Stimulated activated naive CD8-positive, alpha-beta T cell treated with anti-CD3 and anti-CD28 coated beads, Interleukin-15, amount 100 ng/mL, for 72 hours (primary cell): ENCODE data around the gene EAPP.
"Not testable (repeated sequence)": the region's sequence is repeated elsewhere in the genome, so short reads cannot be mapped to it uniquely, and the experiment has no call there.

ENCODE experiments used
- ATAC-seq: fragments of 150-1000 bp; cut with Tn5 transposase; 2 replicates; pipeline ENCODE4 v1.10.0; 2021; ENCODE audit warnings: mild to moderate bottlenecking, moderate library complexity
- DNase-seq, 2 donors: peaks; one replicate each; pipeline ENCODE4 v3.0.0; 2021 to 2022
- H3K27ac Mint-ChIP-seq, 2 donors: one replicate each; pipeline ENCODE4 v1.8.0; 2022; ENCODE audit warnings: mild to moderate bottlenecking in 2 of 2, mixed read lengths in 2 of 2, moderate library complexity in 2 of 2
- H3K27me3 Mint-ChIP-seq: one replicate; pipeline ENCODE4 v1.8.0; 2022; ENCODE audit warnings: mixed read lengths
- H3K4me1 Mint-ChIP-seq: one replicate; pipeline ENCODE4 v1.8.0; 2022; ENCODE audit warnings: mild to moderate bottlenecking, mixed read lengths
- H3K4me3 Mint-ChIP-seq, 2 donors: one replicate each; pipeline ENCODE4 v1.8.0; 2022; ENCODE audit warnings: mild to moderate bottlenecking in 2 of 2, mixed read lengths in 2 of 2, moderate library complexity in 1 of 2
- H3K9me3 Mint-ChIP-seq, 2 donors: one replicate each; pipeline ENCODE4 v1.8.0; 2022; ENCODE audit warnings: mixed read lengths in 2 of 2

Gene EAPP

GRCh38 chr14:34539407-34540180, at the start of gene EAPP:
Gene EAPP (minus strand): TSS chr14:34539701. CDS start chr14:34539628, 73 bp downstream.
- peak within 1 kb of the TSS; percentile 99 for H3K4me3 Mint-ChIP-seq
- peak within 1 kb of the TSS; percentile 99 to 100 for H3K27ac Mint-ChIP-seq
- H3K9me3 Mint-ChIP-seq = peaks cover 0 to 4% of the 10 kb centered on the region in 2 donors
- no peaks in the 10 kb centered on the region for H3K27me3 Mint-ChIP-seq
- H3K4me1 Mint-ChIP-seq = peaks cover 31% of the 10 kb centered on the region
- ATAC-seq = peak; percentile 100
- DNase-seq = peak; percentile 92 to 96

GRCh38 chr14:34583525-34583924, 44.0 kb upstream of the EAPP start:
- ATAC-seq (no peak), DNase-seq (no peak)
- no peaks in the 10 kb centered on the region for H3K27me3 Mint-ChIP-seq
- H3K27ac Mint-ChIP-seq = no peak overlapping the region
- H3K4me1 Mint-ChIP-seq = no peaks in the 10 kb centered on the region
- no peak overlapping the region for H3K4me3 Mint-ChIP-seq
- H3K9me3 Mint-ChIP-seq = no peaks in the 10 kb centered on the region

GRCh38 chr14:34582117-34582680, 42.7 kb upstream of the EAPP start:
- DNase-seq (no peak), ATAC-seq (no peak)
- Mint-ChIP-seq H3K4me1 (no peaks in the 10 kb centered on the region), H3K27ac (no peak overlapping the region), H3K27me3 (no peaks in the 10 kb centered on the region), H3K4me3 (no peak overlapping the region), H3K9me3 (no peaks in the 10 kb centered on the region)

- Mint-ChIP-seq H3K4me3 (no peak overlapping the region), H3K27me3 (no peaks in the 10 kb centered on the region), H3K9me3 (no peaks in the 10 kb centered on the region), H3K27ac (peak overlapping the region in 1 of 2 donors; percentile 42), H3K4me1 (no peaks in the 10 kb centered on the region)
- DNase-seq (no peak), ATAC-seq (no peak)
These were observed 40.9 kb upstream of the EAPP start for GRCh38 chr14:34580381-34580780.

GRCh38 chr14:34571771-34572170, 32.3 kb upstream of the EAPP start:
- H3K27ac Mint-ChIP-seq = no peak overlapping the region
- H3K27me3 Mint-ChIP-seq = no peaks in the 10 kb centered on the region
- DNase-seq = no peak
- H3K4me3 Mint-ChIP-seq = no peak overlapping the region
- no peak for ATAC-seq
- no peaks in the 10 kb centered on the region for H3K4me1 Mint-ChIP-seq
- H3K9me3 Mint-ChIP-seq = no peaks in the 10 kb centered on the region

- Mint-ChIP-seq H3K4me1 (no peaks in the 10 kb centered on the region), H3K9me3 (no peaks in the 10 kb centered on the region), H3K27ac (no peak overlapping the region), H3K27me3 (no peaks in the 10 kb centered on the region), H3K4me3 (no peak overlapping the region)
- no peak for DNase-seq
- ATAC-seq = no peak
These were observed 30.2 kb upstream of the EAPP start for GRCh38 chr14:34569750-34570149.

- H3K27me3 Mint-ChIP-seq = no peaks in the 10 kb centered on the region
- H3K4me3 Mint-ChIP-seq = no peak overlapping the region
- peak overlapping the region in 1 of 2 donors; percentile 6 for H3K27ac Mint-ChIP-seq
- ATAC-seq (no peak), DNase-seq (no peak)
- H3K9me3 Mint-ChIP-seq = no peaks in the 10 kb centered on the region
- no peaks in the 10 kb centered on the region for H3K4me1 Mint-ChIP-seq
These were observed 29.3 kb upstream of the EAPP start for GRCh38 chr14:34568803-34569202.

GRCh38 chr14:34562776-34563150, 23.3 kb upstream of the EAPP start:
- Mint-ChIP-seq H3K4me3 (no peak overlapping the region), H3K27ac (no peak overlapping the region), H3K27me3 (no peaks in the 10 kb centered on the region), H3K9me3 (no peaks in the 10 kb centered on the region), H3K4me1 (no peaks in the 10 kb centered on the region)
- no peak for DNase-seq
- ATAC-seq = no peak

- DNase-seq, H3K9me3 Mint-ChIP-seq, H3K4me3 Mint-ChIP-seq, H3K27me3 Mint-ChIP-seq, H3K4me1 Mint-ChIP-seq, ATAC-seq, H3K27ac Mint-ChIP-seq: not testable (repeated sequence)
These were observed 22.7 kb upstream of the EAPP start for GRCh38 chr14:34562037-34562775.

- not testable (repeated sequence) for H3K4me3 Mint-ChIP-seq, H3K27ac Mint-ChIP-seq
- peaks cover 17% of the 10 kb centered on the region for H3K4me1 Mint-ChIP-seq
These were observed 17.0 kb upstream of the EAPP start for GRCh38 chr14:34556498-34556829.

GRCh38 chr14:34555583-34556497, 16.3 kb upstream of the EAPP start:
- H3K27me3 Mint-ChIP-seq, DNase-seq, H3K27ac Mint-ChIP-seq, H3K4me3 Mint-ChIP-seq, H3K9me3 Mint-ChIP-seq: not testable (repeated sequence)
- ATAC-seq = peak; percentile 87
- peaks cover 23% of the 10 kb centered on the region for H3K4me1 Mint-ChIP-seq

More at GRCh38 chr14:34556498-34556829, 17.0 kb upstream of the EAPP start:
- not testable (repeated sequence) for H3K9me3 Mint-ChIP-seq, DNase-seq, H3K27me3 Mint-ChIP-seq
- ATAC-seq = peak; percentile 70

- ATAC-seq = no peak
- Mint-ChIP-seq H3K27me3 (no peaks in the 10 kb centered on the region), H3K27ac (peak overlapping the region in 1 of 2 donors; percentile 36), H3K4me1 (peaks cover 26% of the 10 kb centered on the region), H3K9me3 (no peaks in the 10 kb centered on the region), H3K4me3 (peak overlapping the region; percentile 14 to 28)
- peak; percentile 18 to 34 for DNase-seq
These were observed 15.2 kb upstream of the EAPP start for GRCh38 chr14:34554540-34555250.

- H3K27me3 Mint-ChIP-seq, DNase-seq, H3K9me3 Mint-ChIP-seq, ATAC-seq: not testable (repeated sequence)
- H3K4me3 Mint-ChIP-seq = peak overlapping the region in 1 of 2 donors; percentile 49
- peak overlapping the region in 1 of 2 donors; percentile 71 for H3K27ac Mint-ChIP-seq
- peaks cover 32% of the 10 kb centered on the region for H3K4me1 Mint-ChIP-seq
These were observed 9.9 kb upstream of the EAPP start for GRCh38 chr14:34549276-34549966.

GRCh38 chr14:34548472-34548981, 9.0 kb upstream of the EAPP start:
- Mint-ChIP-seq H3K4me1 (peaks cover 26% of the 10 kb centered on the region), H3K9me3 (no peaks in the 10 kb centered on the region), H3K27me3 (no peaks in the 10 kb centered on the region), H3K27ac (peak overlapping the region in 1 of 2 donors; percentile 67), H3K4me3 (peak overlapping the region in 1 of 2 donors; percentile 15)
- ATAC-seq (no peak), DNase-seq (no peak)
